Heart right ventricle (tissue), 16 donors: Measurements from ENCODE around the gene DUS2. TPM values are rescaled to one million over a fixed set of nuclear protein-coding genes. Genes with fewer than 3 reads are reported as not detected.

ENCODE experiments used
- ATAC-seq, 8 donors: fragments of 200-7000 bp; cut with Tn5 transposase; one replicate each; pipeline ENCODE4 v1.9.1; 2020; ENCODE audit warnings: mild to moderate bottlenecking in 8 of 8, moderate library complexity in 8 of 8, moderate number of reproducible peaks in 1 of 8
- DNase-seq, 2 donors: peaks; one replicate each; pipeline ENCODE4 v3.0.0-alpha.2; 2020
- H3K27ac ChIP-seq, 10 donors: fragments of 200-600 bp; sonication (generic) in 2 of 10; one replicate each; pipeline versions ENCODE4 v1.5.0 to v1.8.0; 2020 to 2022; ENCODE audit warnings: mild to moderate bottlenecking in 3 of 10
- H3K27me3 ChIP-seq, 7 donors: fragments of 200-600 bp; one replicate each; pipeline ENCODE4 v1.8.0; 2021 to 2022; ENCODE audit warnings: mild to moderate bottlenecking in 2 of 7
- H3K36me3 ChIP-seq, 9 donors: fragments of 200-600 bp; sonication (generic) in 1 of 9; one replicate each; pipeline versions ENCODE4 v1.5.0 to v1.8.0; 2020 to 2022; ENCODE audit warnings: mild to moderate bottlenecking in 2 of 9
- H3K4me1 ChIP-seq, 9 donors: fragments of 200-600 bp; sonication (generic) in 1 of 9; one replicate each; pipeline versions ENCODE4 v1.5.0 to v1.8.0; 2020 to 2022; ENCODE audit warnings: mild to moderate bottlenecking in 4 of 9
- H3K4me3 ChIP-seq, 10 donors: fragments of 200-600 bp; sonication (generic) in 2 of 10; one replicate each; pipeline versions ENCODE4 v1.5.0 to v1.8.0; 2020 to 2022; ENCODE audit warnings: mild to moderate bottlenecking in 7 of 10, moderate library complexity in 2 of 10
- H3K9me3 ChIP-seq, 11 donors: fragments of 200-600 bp in 10 of 11; sonication (generic) in 2 of 11; one replicate each; pipeline versions ENCODE4 v1.5.0 to v1.8.0; 2013 to 2022; ENCODE audit warnings: mild to moderate bottlenecking in 2 of 11, control low read depth in 1 of 11, moderate library complexity in 1 of 11
- WGBS, 2 donors: extraction: QIAGEN DNeasy Blood & Tissue Kit; methylation state at CpG; one replicate each; pipeline ENCODE4 v1.1.7; 2013; ENCODE audit warnings: inconsistent platforms in 1 of 2; 5-methylcytosine and 5-hydroxymethylcytosine counted together
- intact Hi-C, 10 donors: fragments of 100-400 bp; cut with DNase I; formaldehyde crosslinking; loops; one replicate each; pipeline versions ENCODE4 v1.11.1 to v1.14.2; 2022
- polyA plus RNA-seq, 2 donors: library from polyadenylated mRNA; stranded (reverse); fragments of 200-250 nt; gene quantifications; one replicate each; pipeline ENCODE4 v1.2.3, GENCODE V29; 2013
- total RNA-seq, 10 donors: library from RNA; stranded (reverse); fragmentation: NEBNext Ultra II Directional in 3 of 10; extraction: Animal tissue kit (Norgen Biotek cat#: 25700) in 3 of 10; gene quantifications; one replicate each; pipeline versions ENCODE4 v1.2.1 to v1.2.4, GENCODE V29; 2021 to 2023
- TF ChIP-seq, protein P1 (sequence below), 9 donors: fragments of 200-600 bp; sonication (generic) in 2 of 9; IDR thresholded peaks; one replicate each; pipeline versions ENCODE4 v1.5.0 to v1.8.0; 2021 to 2022; ENCODE audit warnings: antibody characterized with exemption in 9 of 9, mild to moderate bottlenecking in 5 of 9, moderate library complexity in 1 of 9
- donor health status: Arrhythmogenic right ventricular cardiomyopathy.
- donor health status: ischemic (EF 13 %, LVEDD 7.1; RV severe dilation, severe dysfunction).
- donor health status: healthy with polysubstance abuse.
- donor health status: DM: no; HTN: yes; CAD: no.
- donor health status: DM: no; HTN: no; CAD: no.
- donor health status: ischemic (EF 25% LVEDD 6.9; RV normal size, moderate dysfunction).
- donor health status: ischemic (EF 25% LVEDD 5.7; RV mildly dilated, moderate dysfunction).
- donor health status: healthy.
- donor health status: DM: yes; HTN: yes; CAD: no.
- donor health status: Ischemic cardiomyopathy.
- donor health status: ischemic (EF 35%, LVEDD 5.7; RV mildly dilated, moderate dysfunction).
- donor health status: nonischemic (EF 11% LVEDD 7.7; RV severe dilation, severe dysfunction).
- donor health status: DM: yes; HTN: yes; CAD: no.
- donor health status: PGD.
- donor health status: ischemic (EF 29% LVEDD 5.4; RV normal size, mild dysfunction).
- donor health status: nonischemic (EF 23%, LVEDD 6.1; RV moderate dilation, normal function).

Gene DUS2
- total and polyA plus RNA-seq, 12 donors: 4.2 to 13.1 (median 7.2) TPM

DNA sequence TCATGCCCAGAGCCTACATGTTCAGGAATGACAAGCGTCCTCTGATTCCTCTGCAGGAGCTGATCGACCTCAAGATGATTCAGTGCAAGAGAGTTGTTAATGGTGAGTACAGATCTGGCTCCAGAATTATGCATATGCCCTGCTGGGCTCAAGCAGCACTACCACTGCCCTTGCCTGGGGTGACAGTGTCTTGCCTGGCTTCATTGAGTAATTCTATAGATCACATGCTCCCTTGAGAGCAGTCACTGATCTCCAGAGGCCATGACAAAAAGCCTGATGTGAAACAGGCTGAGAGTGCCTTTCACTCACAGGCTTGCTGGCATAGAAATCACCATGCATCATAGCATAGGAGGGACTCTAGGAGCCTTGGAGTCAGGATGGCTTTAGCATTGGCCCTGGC is 26.4 kb downstream of the DUS2 start:
- Histone ChIP-seq H3K4me3 (no peak overlapping the region), H3K27ac (no peak overlapping the region), H3K27me3 (no peaks in the 10 kb centered on the region), H3K9me3 (no peaks in the 10 kb centered on the region), H3K36me3 (peaks cover 0 to 82% (median 0%) of the 10 kb centered on the region in 9 donors), H3K4me1 (peaks cover 0 to 19% (median 0%) of the 10 kb centered on the region in 9 donors)
- ATAC-seq: no peak
- TF ChIP-seq, protein P1, sequence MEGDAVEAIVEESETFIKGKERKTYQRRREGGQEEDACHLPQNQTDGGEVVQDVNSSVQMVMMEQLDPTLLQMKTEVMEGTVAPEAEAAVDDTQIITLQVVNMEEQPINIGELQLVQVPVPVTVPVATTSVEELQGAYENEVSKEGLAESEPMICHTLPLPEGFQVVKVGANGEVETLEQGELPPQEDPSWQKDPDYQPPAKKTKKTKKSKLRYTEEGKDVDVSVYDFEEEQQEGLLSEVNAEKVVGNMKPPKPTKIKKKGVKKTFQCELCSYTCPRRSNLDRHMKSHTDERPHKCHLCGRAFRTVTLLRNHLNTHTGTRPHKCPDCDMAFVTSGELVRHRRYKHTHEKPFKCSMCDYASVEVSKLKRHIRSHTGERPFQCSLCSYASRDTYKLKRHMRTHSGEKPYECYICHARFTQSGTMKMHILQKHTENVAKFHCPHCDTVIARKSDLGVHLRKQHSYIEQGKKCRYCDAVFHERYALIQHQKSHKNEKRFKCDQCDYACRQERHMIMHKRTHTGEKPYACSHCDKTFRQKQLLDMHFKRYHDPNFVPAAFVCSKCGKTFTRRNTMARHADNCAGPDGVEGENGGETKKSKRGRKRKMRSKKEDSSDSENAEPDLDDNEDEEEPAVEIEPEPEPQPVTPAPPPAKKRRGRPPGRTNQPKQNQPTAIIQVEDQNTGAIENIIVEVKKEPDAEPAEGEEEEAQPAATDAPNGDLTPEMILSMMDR (IDR thresholded peaks at IDR 0.05): no peak
- WGBS, 2 donors: 87 to 95% methylated on average over 2 of the region's 2 CpGs
- intact Hi-C loops: loop anchor here in 2 of 10 donors (10.0 kb wide), 2 partner anchors 115 to 375 kb away; partner anchors contain the start of genes CTRL (in 1 of the 2) and PSMB10 (in 1 of the 2)
- DNase-seq: no peak

DNA sequence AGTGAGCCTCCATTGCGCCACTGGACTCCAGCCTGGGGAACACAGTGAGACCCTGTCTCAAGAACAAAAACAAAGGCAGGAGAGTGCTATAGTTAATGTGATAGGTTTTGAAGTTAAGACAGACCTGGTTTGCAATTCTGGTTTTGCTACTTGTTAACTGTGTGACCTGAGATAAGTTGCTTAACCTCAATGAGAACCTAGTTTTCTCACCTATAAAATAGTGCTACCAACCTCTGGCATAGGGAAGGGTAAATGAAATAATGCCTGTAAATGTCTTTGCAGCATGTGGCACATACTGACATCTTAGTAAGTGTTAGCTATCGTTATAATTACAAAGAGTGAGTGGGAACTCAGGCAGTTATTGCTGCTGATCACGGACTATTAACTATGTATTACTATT is 32.3 kb downstream of the DUS2 start:
- TF ChIP-seq, protein P1 (IDR thresholded peaks at IDR 0.05): no peak
- Histone ChIP-seq H3K27me3 (no peaks in the 10 kb centered on the region), H3K4me3 (no peak overlapping the region), H3K36me3 (peaks cover 0 to 90% (median 0%) of the 10 kb centered on the region in 9 donors), H3K9me3 (no peaks in the 10 kb centered on the region), H3K4me1 (peaks cover 0 to 16% (median 4%) of the 10 kb centered on the region in 9 donors), H3K27ac (no peak overlapping the region)
- 92 to 94% methylated on average over 3 of the region's 3 CpGs for WGBS, 2 donors
- no peak for DNase-seq
- ATAC-seq: no peak
- intact Hi-C loops: no loop called here

DNA sequence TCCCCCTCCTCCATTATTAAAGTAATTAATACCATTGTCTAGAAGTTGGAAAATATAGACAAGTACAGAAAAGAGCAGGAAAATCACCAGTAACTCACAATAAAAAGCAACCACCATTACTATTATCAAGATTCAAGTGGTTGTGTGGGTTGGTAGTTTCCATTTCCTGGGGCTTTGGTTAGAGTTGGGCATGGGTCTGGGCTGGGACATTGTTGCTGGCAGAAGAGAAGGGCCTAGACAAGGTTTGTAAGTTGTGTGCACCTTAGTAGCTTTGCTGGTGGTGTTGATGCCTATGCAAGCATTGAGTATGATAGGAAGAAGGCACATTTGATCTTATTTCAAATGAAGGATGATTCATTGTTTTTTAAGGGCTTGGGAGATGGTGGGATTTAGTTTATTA is 36.7 kb downstream of the DUS2 start:
- Histone ChIP-seq H3K9me3 (no peaks in the 10 kb centered on the region), H3K4me1 (peaks cover 3 to 48% (median 12%) of the 10 kb centered on the region in 9 donors), H3K4me3 (no peak overlapping the region), H3K27me3 (no peaks in the 10 kb centered on the region), H3K27ac (peak overlapping the region in 4 of 10 donors; percentile 18 to 57 (median 46)), H3K36me3 (peaks cover 0 to 73% (median 0%) of the 10 kb centered on the region in 9 donors)
- intact Hi-C loops: loop anchor here in 4 of 10 donors (2.0 to 10.0 kb wide), 4 partner anchors 61 to 388 kb away; partner anchors contain the start of gene DPEP2 (in 1 of the 4)
- TF ChIP-seq, protein P1 (IDR thresholded peaks at IDR 0.05): no peak
- ATAC-seq (no peak), DNase-seq (no peak)

DNA sequence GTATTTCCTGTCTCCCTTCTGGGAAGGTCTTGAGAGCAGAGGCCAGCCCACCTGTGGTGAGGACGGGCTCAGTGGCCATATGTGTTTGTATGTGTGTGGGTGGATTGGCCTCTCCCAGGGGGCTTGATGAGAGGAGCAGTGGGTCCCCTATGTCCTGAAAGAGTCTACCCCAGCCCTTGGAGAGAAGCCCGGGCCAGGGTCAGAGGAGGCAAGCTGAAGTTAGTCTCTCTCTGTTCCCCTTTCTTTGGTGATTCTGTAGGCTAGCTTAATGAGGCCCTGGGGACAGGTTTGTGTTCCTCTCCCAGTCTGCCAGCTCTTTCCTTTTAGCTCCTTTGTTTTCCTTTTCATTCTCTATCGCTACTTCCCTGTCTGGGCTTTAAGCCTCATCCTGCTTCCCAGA is 38.3 kb downstream of the DUS2 start:
- no peak overlapping the region for H3K4me3 ChIP-seq
- no peaks in the 10 kb centered on the region for H3K27me3 ChIP-seq
- H3K27ac ChIP-seq: peak overlapping the region in 1 of 10 donors; percentile 75
- peaks cover 3 to 63% (median 26%) of the 10 kb centered on the region in 9 donors for H3K4me1 ChIP-seq
- intact Hi-C loops: loop anchor here in 3 of 10 donors (5.0 to 10.0 kb wide), 3 partner anchors 247 to 389 kb away; no protein-coding TSS in a partner anchor
- peaks cover 0 to 58% (median 0%) of the 10 kb centered on the region in 9 donors for H3K36me3 ChIP-seq
- ATAC-seq: no peak
- DNase-seq: no peak
- no peaks in the 10 kb centered on the region for H3K9me3 ChIP-seq
- WGBS, 2 donors: 71 to 74% methylated on average over 3 of the region's 3 CpGs
- TF ChIP-seq, protein P1 (IDR thresholded peaks at IDR 0.05): no peak
